ENCODE results near the gene PEX26. TPM values are rescaled to one million over a fixed set of nuclear protein-coding genes. Genes with fewer than 3 reads are reported as not detected.

Gene PEX26
- total and polyA plus RNA-seq, 2 of the 13 experiments (the other 11 are each of a cell fraction or from before 2014, with no cell fraction given): 10.6 to 25.1 TPM

DNA sequence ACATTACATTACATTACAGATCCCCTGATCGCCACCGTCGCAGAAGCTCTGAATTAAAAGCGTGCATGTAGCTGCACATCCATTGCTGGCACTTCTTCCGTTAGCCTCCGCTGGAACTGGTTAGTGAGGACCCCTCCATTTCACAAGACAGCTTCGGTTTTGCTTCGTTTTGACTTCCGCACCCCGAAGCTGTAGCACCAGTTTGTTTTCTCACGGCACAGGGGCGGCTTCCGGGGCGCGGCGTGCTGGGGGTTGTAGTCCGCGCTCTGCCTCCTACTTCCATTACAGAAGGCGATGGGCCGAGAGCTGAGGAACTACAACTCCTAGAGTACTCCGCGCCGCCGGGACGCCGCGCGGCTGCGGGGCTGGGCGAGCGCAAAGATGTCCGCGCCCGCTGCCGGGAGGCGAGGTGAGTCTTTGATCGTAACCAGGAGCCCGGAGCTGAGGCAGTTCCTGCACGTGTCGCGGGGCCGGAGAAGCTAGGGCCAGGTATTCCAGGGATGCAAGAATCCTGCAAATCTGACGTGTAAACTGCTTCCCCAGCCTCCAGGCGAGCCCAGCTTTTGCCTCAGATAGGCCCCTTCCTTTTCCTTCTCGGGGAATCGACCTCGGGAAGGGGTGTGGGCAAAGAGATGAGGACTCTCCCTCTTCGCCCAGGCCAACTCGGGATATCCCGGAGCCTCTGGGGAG lies at the start of gene PEX26 (continued):
- peak; percentile 86 for TF ChIP-seq TAF1 (CRISPR knock-in tag; IDR thresholded peaks at IDR 0.05)
- TF ChIP-seq, protein P1, sequence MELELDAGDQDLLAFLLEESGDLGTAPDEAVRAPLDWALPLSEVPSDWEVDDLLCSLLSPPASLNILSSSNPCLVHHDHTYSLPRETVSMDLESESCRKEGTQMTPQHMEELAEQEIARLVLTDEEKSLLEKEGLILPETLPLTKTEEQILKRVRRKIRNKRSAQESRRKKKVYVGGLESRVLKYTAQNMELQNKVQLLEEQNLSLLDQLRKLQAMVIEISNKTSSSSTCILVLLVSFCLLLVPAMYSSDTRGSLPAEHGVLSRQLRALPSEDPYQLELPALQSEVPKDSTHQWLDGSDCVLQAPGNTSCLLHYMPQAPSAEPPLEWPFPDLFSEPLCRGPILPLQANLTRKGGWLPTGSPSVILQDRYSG (CRISPR knock-in tag; IDR thresholded peaks at IDR 0.05): no peak
- no peak for TF ChIP-seq NKX3-1 (CRISPR knock-in tag; IDR thresholded peaks at IDR 0.05)
- no peak for TF ChIP-seq ZNF251 (CRISPR knock-in tag; IDR thresholded peaks at IDR 0.05)
- TF ChIP-seq ATF7 (IDR thresholded peaks at IDR 0.05): no peak
- no peak for TF ChIP-seq ATF7 (CRISPR knock-in tag; IDR thresholded peaks at IDR 0.05)
- TF ChIP-seq ZNF841 (CRISPR knock-in tag; IDR thresholded peaks at IDR 0.05; ENCODE audit: borderline replicate concordance): no peak
- TF ChIP-seq, protein P2, sequence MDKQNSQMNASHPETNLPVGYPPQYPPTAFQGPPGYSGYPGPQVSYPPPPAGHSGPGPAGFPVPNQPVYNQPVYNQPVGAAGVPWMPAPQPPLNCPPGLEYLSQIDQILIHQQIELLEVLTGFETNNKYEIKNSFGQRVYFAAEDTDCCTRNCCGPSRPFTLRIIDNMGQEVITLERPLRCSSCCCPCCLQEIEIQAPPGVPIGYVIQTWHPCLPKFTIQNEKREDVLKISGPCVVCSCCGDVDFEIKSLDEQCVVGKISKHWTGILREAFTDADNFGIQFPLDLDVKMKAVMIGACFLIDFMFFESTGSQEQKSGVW (CRISPR knock-in tag; IDR thresholded peaks at IDR 0.05; ENCODE audit: borderline replicate concordance): no peak
- TF ChIP-seq, protein P3, sequence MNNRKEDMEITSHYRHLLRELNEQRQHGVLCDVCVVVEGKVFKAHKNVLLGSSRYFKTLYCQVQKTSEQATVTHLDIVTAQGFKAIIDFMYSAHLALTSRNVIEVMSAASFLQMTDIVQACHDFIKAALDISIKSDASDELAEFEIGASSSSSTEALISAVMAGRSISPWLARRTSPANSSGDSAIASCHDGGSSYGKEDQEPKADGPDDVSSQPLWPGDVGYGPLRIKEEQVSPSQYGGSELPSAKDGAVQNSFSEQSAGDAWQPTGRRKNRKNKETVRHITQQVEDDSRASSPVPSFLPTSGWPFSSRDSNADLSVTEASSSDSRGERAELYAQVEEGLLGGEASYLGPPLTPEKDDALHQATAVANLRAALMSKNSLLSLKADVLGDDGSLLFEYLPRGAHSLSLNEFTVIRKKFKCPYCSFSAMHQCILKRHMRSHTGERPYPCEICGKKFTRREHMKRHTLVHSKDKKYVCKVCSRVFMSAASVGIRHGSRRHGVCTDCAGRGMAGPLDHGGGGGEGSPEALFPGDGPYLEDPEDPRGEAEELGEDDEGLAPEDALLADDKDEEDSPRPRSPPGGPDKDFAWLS (CRISPR knock-in tag; IDR thresholded peaks at IDR 0.05; ENCODE audit: borderline replicate concordance): no peak
- no peak for TF ChIP-seq FLYWCH1 (CRISPR knock-in tag; IDR thresholded peaks at IDR 0.05)
- TF ChIP-seq ZNF777 (CRISPR knock-in tag; IDR thresholded peaks at IDR 0.05): no peak
- TF ChIP-seq RBAK (CRISPR knock-in tag; IDR thresholded peaks at IDR 0.05): no peak
- no peak for TF ChIP-seq ZFP36L1 (CRISPR knock-in tag; IDR thresholded peaks at IDR 0.05)
- no peak for TF ChIP-seq BRD4 (CRISPR knock-in tag; IDR thresholded peaks at IDR 0.05)
- no peak for TF ChIP-seq THYN1 (CRISPR knock-in tag; IDR thresholded peaks at IDR 0.05; ENCODE audit: borderline replicate concordance, low read depth)
- TF ChIP-seq, protein P4, sequence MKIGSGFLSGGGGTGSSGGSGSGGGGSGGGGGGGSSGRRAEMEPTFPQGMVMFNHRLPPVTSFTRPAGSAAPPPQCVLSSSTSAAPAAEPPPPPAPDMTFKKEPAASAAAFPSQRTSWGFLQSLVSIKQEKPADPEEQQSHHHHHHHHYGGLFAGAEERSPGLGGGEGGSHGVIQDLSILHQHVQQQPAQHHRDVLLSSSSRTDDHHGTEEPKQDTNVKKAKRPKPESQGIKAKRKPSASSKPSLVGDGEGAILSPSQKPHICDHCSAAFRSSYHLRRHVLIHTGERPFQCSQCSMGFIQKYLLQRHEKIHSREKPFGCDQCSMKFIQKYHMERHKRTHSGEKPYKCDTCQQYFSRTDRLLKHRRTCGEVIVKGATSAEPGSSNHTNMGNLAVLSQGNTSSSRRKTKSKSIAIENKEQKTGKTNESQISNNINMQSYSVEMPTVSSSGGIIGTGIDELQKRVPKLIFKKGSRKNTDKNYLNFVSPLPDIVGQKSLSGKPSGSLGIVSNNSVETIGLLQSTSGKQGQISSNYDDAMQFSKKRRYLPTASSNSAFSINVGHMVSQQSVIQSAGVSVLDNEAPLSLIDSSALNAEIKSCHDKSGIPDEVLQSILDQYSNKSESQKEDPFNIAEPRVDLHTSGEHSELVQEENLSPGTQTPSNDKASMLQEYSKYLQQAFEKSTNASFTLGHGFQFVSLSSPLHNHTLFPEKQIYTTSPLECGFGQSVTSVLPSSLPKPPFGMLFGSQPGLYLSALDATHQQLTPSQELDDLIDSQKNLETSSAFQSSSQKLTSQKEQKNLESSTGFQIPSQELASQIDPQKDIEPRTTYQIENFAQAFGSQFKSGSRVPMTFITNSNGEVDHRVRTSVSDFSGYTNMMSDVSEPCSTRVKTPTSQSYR (CRISPR knock-in tag; IDR thresholded peaks at IDR 0.05; ENCODE audit: borderline replicate concordance): no peak
- 0 out of 2 replicates have a peak, but pooled peaks have one; percentile 12 for TF ChIP-seq FOXC1 (CRISPR knock-in tag; IDR thresholded peaks at IDR 0.05; ENCODE audit: borderline replicate concordance)
- no peak for TF ChIP-seq SMAD1 (CRISPR knock-in tag; IDR thresholded peaks at IDR 0.05; ENCODE audit: borderline replicate concordance, low read depth)
- TF ChIP-seq ZIK1 (CRISPR knock-in tag; IDR thresholded peaks at IDR 0.05; ENCODE audit: borderline replicate concordance, low read depth): peak; percentile 59; the same call in 1 of the 2 replicates
- peak; percentile 79 for TF ChIP-seq ETV5 (CRISPR knock-in tag; IDR thresholded peaks at IDR 0.05; ENCODE audit: borderline replicate concordance)
- peak; percentile 22; the same call in 1 of the 2 replicates for TF ChIP-seq ZNF451 (CRISPR knock-in tag; IDR thresholded peaks at IDR 0.05)
- TF ChIP-seq ZNF724P (CRISPR knock-in tag; IDR thresholded peaks at IDR 0.05; ENCODE audit: borderline replicate concordance): 0 out of 2 replicates have a peak, but pooled peaks have one; percentile 70
- no peak for TF ChIP-seq ZC3H13 (CRISPR knock-in tag; IDR thresholded peaks at IDR 0.05)
